Tibial artery (tissue), 4 donors: ENCODE results near the gene COLEC11.
A peak's percentile ranks its signal among the peaks of the same experiment; 100 is the strongest.
"Not testable (repeated sequence)": the region's sequence is repeated elsewhere in the genome, so short reads cannot be mapped to it uniquely, and the experiment has no call there.

Source experiments
- DNase-seq, 2 donors: peaks; one replicate each; pipeline ENCODE4 v3.0.0-alpha.2; 2019
- H3K27ac ChIP-seq, 2 donors: fragments of 200-600 bp; sonication (generic) in 1 of 2; 1 replicate in 1 of 2; 2 replicates in 1 of 2; pipeline ENCODE4 v1.5.1; 2018 to 2019; ENCODE audit warnings: mild to moderate bottlenecking in 1 of 2
- H3K27me3 ChIP-seq, 2 donors: fragments of 200-600 bp; sonication (generic) in 1 of 2; one replicate each; pipeline versions ENCODE4 v1.5.1 to v1.6.0; 2016 to 2019
- H3K36me3 ChIP-seq, 3 donors: fragments of 200-600 bp; sonication (generic) in 2 of 3; one replicate each; pipeline ENCODE4 v1.5.1; 2016 to 2019; ENCODE audit warnings: mild to moderate bottlenecking in 2 of 3
- H3K4me1 ChIP-seq, 4 donors: fragments of 200-600 bp; sonication (generic) in 2 of 4; 1 replicate in 3 of 4; 2 replicates in 1 of 4; pipeline ENCODE4 v1.5.1; 2016 to 2019
- H3K4me3 ChIP-seq, 2 donors: fragments of 200-600 bp; sonication (generic) in 1 of 2; 1 replicate in 1 of 2; 2 replicates in 1 of 2; pipeline ENCODE4 v1.5.1; 2018 to 2019; ENCODE audit warnings: mild to moderate bottlenecking in 2 of 2
- H3K9me3 ChIP-seq, 3 donors: fragments of 200-600 bp; sonication (generic) in 1 of 3; one replicate each; pipeline ENCODE4 v1.5.1; 2016 to 2019
- CTCF ChIP-seq, 2 experiments: fragments of 200-600 bp in 1 of 2; fragments of 450-650 bp in 1 of 2; IDR thresholded peaks; one replicate each; pipeline ENCODE4 v1.5.1; 2017 to 2019; ENCODE audit warnings: antibody characterized with exemption in 2 of 2, mild to moderate bottlenecking in 1 of 2, moderate library complexity in 1 of 2
- intact Hi-C: fragments of 100-400 bp; cut with DNase I; formaldehyde crosslinking; loops from one replicate; pipeline ENCODE4 v1.15.0; 2023; ENCODE audit warnings: low total_unique reads

Gene COLEC11

GRCh38 chr2:3617198-3617890 lies 22.4 kb downstream of the COLEC11 start:
- Histone ChIP-seq H3K36me3 (no peaks in the 10 kb centered on the region), H3K4me3 (no peak overlapping the region), H3K4me1 (no peaks in the 10 kb centered on the region), H3K27ac (no peak overlapping the region), H3K9me3 (peaks cover 0 to 9% (median 0%) of the 10 kb centered on the region in 3 donors), H3K27me3 (peaks cover 0 to 2% of the 10 kb centered on the region in 2 donors)
- intact Hi-C loops = no loop called here
- TF ChIP-seq CTCF (IDR thresholded peaks at IDR 0.05) = no peak
- DNase-seq = peak; percentile 5 to 32

- no peaks in the 10 kb centered on the region for H3K27me3 ChIP-seq
- no peak for TF ChIP-seq CTCF (IDR thresholded peaks at IDR 0.05)
- peaks cover 0 to 5% (median 0%) of the 10 kb centered on the region in 3 donors for H3K9me3 ChIP-seq
- H3K4me1 ChIP-seq = no peaks in the 10 kb centered on the region
- DNase-seq = no peak
- no peak overlapping the region for H3K27ac ChIP-seq
- H3K36me3 ChIP-seq = no peaks in the 10 kb centered on the region
- no peak overlapping the region for H3K4me3 ChIP-seq
- intact Hi-C loops = no loop called here
Measured at GRCh38 chr2:3618367-3618766, 23.5 kb downstream of the COLEC11 start.

DNA sequence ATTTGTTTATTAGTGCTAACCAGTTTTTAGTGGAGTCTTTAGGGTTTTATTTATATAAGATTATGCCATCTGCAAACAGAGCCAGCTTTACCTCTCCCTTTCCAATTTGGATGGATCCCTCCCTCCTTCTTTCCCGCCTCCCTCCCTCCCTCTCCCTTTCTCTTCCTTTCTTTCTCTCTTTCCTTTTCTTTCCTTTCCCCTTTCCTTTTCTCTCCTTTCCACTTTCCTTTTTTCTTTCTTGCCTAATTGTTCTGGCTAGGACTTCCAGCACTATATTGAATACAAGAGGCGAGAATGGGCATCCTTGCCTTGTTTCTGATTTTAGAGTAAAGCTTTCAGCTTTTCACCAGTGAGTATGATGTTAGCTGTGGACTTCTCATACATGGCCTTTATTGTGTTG lies 24.1 kb downstream of the COLEC11 start:
- Histone ChIP-seq H3K36me3 (no peaks in the 10 kb centered on the region), H3K4me1 (no peaks in the 10 kb centered on the region), H3K4me3 (no peak overlapping the region), H3K9me3 (peaks cover 0 to 6% (median 3%) of the 10 kb centered on the region in 3 donors), H3K27ac (no peak overlapping the region), H3K27me3 (no peaks in the 10 kb centered on the region)
- DNase-seq = no peak
- intact Hi-C loops = no loop called here
- no peak for TF ChIP-seq CTCF (IDR thresholded peaks at IDR 0.05)

GRCh38 chr2:3619661-3620060 lies 24.7 kb downstream of the COLEC11 start:
- intact Hi-C loops, H3K36me3 ChIP-seq, H3K27me3 ChIP-seq, DNase-seq, H3K27ac ChIP-seq, H3K4me1 ChIP-seq, H3K4me3 ChIP-seq: not testable (repeated sequence)
- H3K9me3 ChIP-seq = peaks cover 0 to 10% (median 3%) of the 10 kb centered on the region in 3 donors

GRCh38 chr2:3620834-3621233 lies 25.9 kb downstream of the COLEC11 start:
- H3K4me3 ChIP-seq = no peak overlapping the region
- no peaks in the 10 kb centered on the region for H3K27me3 ChIP-seq
- H3K9me3 ChIP-seq = peaks cover 0 to 10% (median 0%) of the 10 kb centered on the region in 3 donors
- no peaks in the 10 kb centered on the region for H3K36me3 ChIP-seq
- no peak for DNase-seq
- no peak for TF ChIP-seq CTCF (IDR thresholded peaks at IDR 0.05)
- no peaks in the 10 kb centered on the region for H3K4me1 ChIP-seq
- H3K27ac ChIP-seq = no peak overlapping the region
- intact Hi-C loops = no loop called here

DNA sequence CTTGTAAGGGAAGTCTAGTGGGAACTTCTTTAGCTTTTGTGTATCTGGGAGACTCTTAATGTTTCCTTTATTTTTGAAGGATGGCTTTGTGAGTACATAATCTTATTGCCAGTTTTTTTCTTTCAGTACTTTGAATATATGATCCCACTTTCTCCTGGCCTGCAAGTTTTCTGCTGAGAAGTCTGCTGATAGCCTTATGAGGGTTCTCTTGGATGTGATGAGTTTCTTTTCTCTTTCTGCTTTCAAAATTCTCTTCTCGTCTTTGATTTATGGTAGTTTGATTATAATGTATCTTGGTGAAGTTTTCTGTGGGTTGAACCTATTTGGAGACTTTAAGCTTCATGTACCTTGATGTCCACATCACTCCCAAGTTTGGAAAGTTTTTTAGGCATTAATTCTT lies 28.1 kb downstream of the COLEC11 start:
- H3K4me3 ChIP-seq = no peak overlapping the region
- no peak for TF ChIP-seq CTCF (IDR thresholded peaks at IDR 0.05)
- H3K4me1 ChIP-seq = no peaks in the 10 kb centered on the region
- H3K36me3 ChIP-seq = no peaks in the 10 kb centered on the region
- H3K9me3 ChIP-seq = peaks cover 0 to 10% (median 0%) of the 10 kb centered on the region in 3 donors
- H3K27me3 ChIP-seq = no peaks in the 10 kb centered on the region
- intact Hi-C loops = no loop called here
- no peak overlapping the region for H3K27ac ChIP-seq
- DNase-seq = no peak
